Gastrocnemius medialis (tissue), 4 donors: ENCODE data around the gene DNAJC11.

ENCODE experiments used
- POLR2A ChIP-seq, 2 donors: fragments of 450-650 bp; IDR thresholded peaks; one replicate each; pipeline ENCODE4 v1.6.1; 2017; ENCODE audit warnings: antibody characterized with exemption in 2 of 2, mild to moderate bottlenecking in 2 of 2, moderate library complexity in 2 of 2
- TF ChIP-seq, protein P1 (sequence below), 5 experiments: fragments of 450-650 bp in 3 of 5; fragments of 200-600 bp in 2 of 5; sonication (generic) in 2 of 5; IDR thresholded peaks in 4 of 5; conservative IDR thresholded peaks in 1 of 5; 1 replicate in 4 of 5; 2 replicates in 1 of 5; pipeline ENCODE4 v1.5.1; 2016 to 2019; ENCODE audit warnings: antibody characterized with exemption in 5 of 5, mild to moderate bottlenecking in 3 of 5, moderate library complexity in 3 of 5

DNA sequence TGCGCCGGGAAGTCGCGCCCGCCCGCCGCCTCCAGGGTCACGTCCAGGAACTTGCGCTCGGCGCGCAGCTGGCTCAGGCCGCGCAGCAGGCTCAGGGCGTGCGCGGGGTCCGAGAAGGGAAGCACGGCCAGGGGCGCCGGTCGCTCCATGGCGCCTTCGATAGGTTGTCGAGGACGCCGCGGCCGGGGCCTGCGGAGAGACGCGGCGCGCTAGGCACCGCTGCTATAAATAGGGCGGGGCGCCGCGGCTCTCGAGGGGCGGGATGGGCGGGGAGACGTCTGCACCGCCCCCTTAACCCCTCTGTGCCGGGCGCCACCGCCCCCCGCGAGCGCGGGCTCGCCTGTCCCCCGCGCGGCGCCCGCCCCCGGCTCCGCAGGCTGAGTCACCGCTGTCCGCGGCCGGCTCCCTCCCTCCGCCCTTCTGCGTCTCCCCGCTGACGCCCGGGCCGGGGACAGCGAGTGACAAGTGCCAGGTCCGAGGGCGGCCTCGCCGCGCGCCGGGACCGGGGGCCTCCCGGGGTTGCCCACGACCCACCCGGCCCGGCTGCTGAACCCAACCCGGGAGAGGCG, 98.9 kb downstream of the DNAJC11 start, which contains the start of gene KLHL21:
- TF ChIP-seq, protein P1, sequence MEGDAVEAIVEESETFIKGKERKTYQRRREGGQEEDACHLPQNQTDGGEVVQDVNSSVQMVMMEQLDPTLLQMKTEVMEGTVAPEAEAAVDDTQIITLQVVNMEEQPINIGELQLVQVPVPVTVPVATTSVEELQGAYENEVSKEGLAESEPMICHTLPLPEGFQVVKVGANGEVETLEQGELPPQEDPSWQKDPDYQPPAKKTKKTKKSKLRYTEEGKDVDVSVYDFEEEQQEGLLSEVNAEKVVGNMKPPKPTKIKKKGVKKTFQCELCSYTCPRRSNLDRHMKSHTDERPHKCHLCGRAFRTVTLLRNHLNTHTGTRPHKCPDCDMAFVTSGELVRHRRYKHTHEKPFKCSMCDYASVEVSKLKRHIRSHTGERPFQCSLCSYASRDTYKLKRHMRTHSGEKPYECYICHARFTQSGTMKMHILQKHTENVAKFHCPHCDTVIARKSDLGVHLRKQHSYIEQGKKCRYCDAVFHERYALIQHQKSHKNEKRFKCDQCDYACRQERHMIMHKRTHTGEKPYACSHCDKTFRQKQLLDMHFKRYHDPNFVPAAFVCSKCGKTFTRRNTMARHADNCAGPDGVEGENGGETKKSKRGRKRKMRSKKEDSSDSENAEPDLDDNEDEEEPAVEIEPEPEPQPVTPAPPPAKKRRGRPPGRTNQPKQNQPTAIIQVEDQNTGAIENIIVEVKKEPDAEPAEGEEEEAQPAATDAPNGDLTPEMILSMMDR (IDR thresholded peaks at IDR 0.05 in 4 of 5, conservative IDR thresholded peaks at IDR 0.05 in 1 of 5), result no peak
- TF ChIP-seq POLR2A (IDR thresholded peaks at IDR 0.05), result peak; percentile 94 to 98
